ENCODE measurements around the gene SLC5A9.

DNA sequence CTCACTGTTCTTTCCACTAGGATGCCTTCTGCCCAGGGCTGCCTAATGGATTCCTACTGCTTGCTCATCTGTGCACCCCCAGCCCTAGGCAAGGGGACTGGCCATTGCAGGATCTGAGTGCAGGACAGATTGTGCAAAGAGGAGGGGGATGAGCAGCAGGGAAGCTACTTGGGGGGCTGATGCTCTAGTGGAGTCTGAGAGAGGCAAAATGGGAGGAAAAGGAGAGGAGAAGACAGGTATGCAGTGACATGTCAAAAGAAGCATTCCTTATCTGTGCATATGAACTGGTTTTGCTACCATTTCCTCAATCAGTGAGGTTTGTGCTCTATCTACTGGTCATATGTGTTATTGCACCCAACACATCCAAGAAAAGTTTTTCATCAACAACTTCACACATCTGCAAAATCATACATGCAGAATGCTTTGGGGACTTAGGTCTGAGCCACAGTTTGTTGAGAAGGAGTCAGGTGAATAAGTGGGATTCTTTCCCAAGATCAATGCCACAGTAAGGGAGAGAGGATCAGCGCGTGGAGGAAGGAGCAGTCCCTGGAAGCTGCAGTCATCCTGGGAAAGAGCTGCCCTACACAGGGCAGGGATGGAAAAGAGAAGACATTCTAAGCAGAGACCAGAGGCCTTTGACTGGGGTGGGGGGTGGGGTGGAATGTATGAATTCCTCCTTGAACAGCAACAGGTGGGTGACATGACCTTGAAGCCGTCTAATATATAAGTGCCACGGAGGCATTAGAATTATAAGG is 14.4 kb downstream of the SLC5A9 start:
- TF ChIP-seq CHD1 (IDR thresholded peaks at IDR 0.05; ENCODE audit: low read depth, low read length), result no peak
- TF ChIP-seq RAD21 (IDR thresholded peaks at IDR 0.05; ENCODE audit: low read length), result peak; percentile 60
- TF ChIP-seq, protein P1, sequence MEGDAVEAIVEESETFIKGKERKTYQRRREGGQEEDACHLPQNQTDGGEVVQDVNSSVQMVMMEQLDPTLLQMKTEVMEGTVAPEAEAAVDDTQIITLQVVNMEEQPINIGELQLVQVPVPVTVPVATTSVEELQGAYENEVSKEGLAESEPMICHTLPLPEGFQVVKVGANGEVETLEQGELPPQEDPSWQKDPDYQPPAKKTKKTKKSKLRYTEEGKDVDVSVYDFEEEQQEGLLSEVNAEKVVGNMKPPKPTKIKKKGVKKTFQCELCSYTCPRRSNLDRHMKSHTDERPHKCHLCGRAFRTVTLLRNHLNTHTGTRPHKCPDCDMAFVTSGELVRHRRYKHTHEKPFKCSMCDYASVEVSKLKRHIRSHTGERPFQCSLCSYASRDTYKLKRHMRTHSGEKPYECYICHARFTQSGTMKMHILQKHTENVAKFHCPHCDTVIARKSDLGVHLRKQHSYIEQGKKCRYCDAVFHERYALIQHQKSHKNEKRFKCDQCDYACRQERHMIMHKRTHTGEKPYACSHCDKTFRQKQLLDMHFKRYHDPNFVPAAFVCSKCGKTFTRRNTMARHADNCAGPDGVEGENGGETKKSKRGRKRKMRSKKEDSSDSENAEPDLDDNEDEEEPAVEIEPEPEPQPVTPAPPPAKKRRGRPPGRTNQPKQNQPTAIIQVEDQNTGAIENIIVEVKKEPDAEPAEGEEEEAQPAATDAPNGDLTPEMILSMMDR (conservative IDR thresholded peaks at IDR 0.05; ENCODE audit: low read depth, low read length), result peak; percentile 48
- no peak for TF ChIP-seq POLR2A (IDR thresholded peaks at IDR 0.05; ENCODE audit: low read depth, low read length)
- TF ChIP-seq RCOR1 (IDR thresholded peaks at IDR 0.05; ENCODE audit: insufficient replicate concordance, low read length), result no peak
- 0 out of 2 replicates have a peak, but pooled peaks have one; percentile 24 for TF ChIP-seq SMC3 (IDR thresholded peaks at IDR 0.05; ENCODE audit: low read depth, low read length)
- TF ChIP-seq RFX5 (IDR thresholded peaks at IDR 0.05; ENCODE audit: low read depth, low read length), result no peak
- no peak for TF ChIP-seq FOS (IDR thresholded peaks at IDR 0.05; ENCODE audit: low read depth, low read length)
- TF ChIP-seq, protein P2, sequence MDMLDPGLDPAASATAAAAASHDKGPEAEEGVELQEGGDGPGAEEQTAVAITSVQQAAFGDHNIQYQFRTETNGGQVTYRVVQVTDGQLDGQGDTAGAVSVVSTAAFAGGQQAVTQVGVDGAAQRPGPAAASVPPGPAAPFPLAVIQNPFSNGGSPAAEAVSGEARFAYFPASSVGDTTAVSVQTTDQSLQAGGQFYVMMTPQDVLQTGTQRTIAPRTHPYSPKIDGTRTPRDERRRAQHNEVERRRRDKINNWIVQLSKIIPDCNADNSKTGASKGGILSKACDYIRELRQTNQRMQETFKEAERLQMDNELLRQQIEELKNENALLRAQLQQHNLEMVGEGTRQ (IDR thresholded peaks at IDR 0.05; ENCODE audit: low read depth, low read length), result no peak
- TF ChIP-seq MAFK (IDR thresholded peaks at IDR 0.05; ENCODE audit: low read depth, low read length), result no peak
- no peak for TF ChIP-seq NFE2L2 (IDR thresholded peaks at IDR 0.05; ENCODE audit: low read depth, low read length)
- TF ChIP-seq MXI1 (IDR thresholded peaks at IDR 0.05; ENCODE audit: borderline replicate concordance, low read depth, low read length), result no peak
